HG02642 (cell line): Measurements from ENCODE around the gene PSMC3.

ENCODE experiments used
- ATAC-seq: cut with Tn5 transposase; IDR thresholded peaks from one replicate; pipeline ENCODE4 v1.9.1; 2021; ENCODE audit warnings: mild to moderate bottlenecking; ENCODE audit not compliant: unreplicated experiment, poor library complexity

Gene PSMC3

DNA sequence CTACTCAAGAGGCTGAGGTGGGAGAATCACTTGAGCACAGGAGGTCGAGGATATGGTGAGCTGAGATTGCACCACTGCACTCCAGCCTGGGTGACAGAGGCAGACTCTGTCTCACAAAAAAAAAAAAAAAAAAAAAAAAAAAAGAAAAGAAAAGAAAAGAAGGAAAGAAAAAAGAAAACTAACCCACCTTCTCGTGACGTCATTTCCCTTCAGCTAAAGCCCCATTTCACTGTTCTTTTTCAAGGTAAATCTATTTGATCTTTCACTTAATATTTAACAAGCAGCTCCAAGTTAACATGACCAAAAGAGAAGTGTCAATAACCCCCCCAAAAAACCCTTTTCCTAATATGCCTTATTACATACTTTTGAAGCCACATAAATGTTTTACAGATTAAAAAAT lies 17.6 kb upstream of the PSMC3 start:
- ATAC-seq = no peak

- no peak for ATAC-seq
Observed at GRCh38 chr11:47443028-47443700, 16.9 kb upstream of the PSMC3 start.

GRCh38 chr11:47442514-47442913 lies 16.3 kb upstream of the PSMC3 start:
- ATAC-seq = no peak

- ATAC-seq = no peak
Observed at GRCh38 chr11:47441421-47441820, 15.2 kb upstream of the PSMC3 start.

GRCh38 chr11:47440054-47440476 lies 13.8 kb upstream of the PSMC3 start:
- ATAC-seq = no peak

DNA sequence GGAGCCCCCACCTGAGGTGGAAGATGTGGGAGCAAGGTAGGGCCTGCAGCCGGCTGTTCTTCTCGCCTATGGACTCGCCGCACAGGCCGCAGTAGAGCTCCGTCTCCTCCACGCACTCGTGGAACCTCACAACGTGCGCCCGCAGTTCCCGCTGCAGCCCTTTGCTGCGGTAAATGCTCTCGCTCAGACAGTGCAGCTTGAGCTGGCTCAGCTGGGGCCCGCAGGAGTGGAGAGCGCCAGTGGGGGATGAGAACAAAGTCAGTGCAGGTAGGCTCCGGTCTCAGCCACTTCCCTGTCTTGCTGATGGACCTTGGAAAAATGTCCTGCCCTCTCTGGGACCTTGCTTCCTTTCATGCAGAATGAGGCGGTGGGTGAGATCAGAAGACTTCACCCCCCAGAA lies 12.5 kb upstream of the PSMC3 start:
- no peak for ATAC-seq

DNA sequence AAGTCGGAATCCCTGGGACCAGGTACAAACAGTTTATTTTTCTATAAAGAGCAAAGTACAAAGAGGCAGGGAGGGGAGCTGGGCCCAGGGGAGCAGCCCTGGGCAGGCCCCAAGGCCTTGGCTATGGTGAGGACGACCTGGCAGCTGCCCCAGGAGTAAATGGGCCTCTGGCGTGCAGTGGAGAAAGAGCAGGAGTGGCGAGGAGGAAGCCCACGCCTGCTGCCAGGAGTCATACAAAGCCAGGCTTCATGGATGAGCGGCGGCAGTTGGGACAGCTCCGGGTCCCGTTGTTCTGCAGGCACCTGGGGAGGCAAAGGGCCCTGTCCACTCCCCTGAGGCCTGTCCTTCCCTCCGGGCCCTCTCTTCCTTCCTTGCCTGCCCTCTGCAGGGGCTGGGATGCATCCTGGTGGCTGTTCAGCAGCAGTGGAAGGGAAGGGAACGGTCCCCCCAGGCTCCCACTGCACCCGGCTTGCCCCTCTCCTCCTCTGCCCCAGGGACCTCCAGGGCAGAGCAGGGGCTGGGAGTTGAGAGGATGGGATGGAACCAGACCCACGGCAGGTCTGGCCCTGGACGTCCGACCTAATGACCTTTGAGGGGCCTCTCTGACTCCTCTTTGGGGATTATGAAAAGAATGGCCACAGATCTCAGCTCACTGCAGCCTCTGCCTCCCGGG lies 11.6 kb upstream of the PSMC3 start:
- ATAC-seq = no peak

DNA sequence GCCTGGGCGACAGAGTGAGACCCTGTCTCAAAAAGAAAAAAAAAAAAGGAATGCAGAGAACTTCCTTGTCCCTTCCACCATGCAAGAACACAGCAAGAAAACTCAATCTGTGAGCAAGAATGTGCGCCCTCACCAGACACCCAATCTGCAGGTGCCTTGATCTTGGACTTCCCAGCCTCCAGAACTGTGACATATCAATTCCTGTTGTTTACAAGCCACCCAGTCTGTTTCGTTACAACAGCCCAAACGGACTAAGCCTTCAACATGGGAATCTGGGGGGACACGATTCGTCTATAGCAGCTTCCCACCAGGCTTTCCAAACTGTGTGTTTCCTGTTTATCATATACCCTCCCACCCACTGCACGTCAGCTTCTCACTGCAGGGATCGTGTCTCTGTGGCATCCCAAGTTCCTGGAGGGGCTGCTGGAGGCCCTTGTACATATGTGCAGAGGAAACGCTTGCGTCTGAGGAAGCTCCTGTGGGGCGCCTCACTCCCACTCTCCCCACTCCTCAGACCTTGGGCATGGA lies 11.0 kb upstream of the PSMC3 start:
- no peak for ATAC-seq

GRCh38 chr11:47436726-47437125 lies 10.5 kb upstream of the PSMC3 start:
- ATAC-seq = no peak

- no peak for ATAC-seq
Observed at GRCh38 chr11:47435687-47436086, 9.4 kb upstream of the PSMC3 start.

DNA sequence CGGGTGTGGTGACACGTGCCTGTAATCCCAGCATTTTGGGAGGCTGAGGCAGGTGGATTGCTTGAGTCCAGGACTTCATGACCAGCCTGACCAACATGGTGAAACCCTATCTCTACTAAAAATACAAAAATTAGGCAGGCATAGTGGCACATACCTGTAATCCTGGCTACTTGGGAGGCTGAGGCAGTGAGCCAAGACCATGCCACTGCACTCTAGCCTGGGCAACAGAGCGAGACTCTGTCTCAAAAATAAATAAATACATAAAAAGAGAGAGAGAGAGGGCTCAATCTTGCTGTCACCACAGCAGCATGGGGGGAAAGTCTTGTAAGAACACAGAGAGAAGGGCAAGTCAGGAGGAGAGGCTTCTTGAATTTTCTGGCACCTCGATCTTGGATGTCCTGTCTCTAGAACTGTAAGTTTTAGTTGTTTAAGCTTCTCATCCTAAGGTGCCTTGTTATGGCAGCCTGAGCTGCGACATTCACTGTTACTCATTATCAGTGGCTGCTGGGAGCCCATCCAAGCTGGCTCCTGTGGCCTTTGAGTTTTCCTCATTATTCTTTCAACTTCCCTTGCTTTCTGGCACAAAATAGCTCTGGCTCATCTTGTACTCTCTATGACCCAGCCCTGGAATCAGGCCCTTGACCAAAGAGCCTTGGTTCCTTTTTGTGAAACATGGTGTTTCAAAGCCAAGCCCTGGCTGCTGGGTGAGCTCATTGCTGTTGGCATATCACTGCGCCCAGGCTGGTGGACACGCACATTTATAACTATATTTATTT lies 8.0 kb upstream of the PSMC3 start:
- no peak for ATAC-seq

DNA sequence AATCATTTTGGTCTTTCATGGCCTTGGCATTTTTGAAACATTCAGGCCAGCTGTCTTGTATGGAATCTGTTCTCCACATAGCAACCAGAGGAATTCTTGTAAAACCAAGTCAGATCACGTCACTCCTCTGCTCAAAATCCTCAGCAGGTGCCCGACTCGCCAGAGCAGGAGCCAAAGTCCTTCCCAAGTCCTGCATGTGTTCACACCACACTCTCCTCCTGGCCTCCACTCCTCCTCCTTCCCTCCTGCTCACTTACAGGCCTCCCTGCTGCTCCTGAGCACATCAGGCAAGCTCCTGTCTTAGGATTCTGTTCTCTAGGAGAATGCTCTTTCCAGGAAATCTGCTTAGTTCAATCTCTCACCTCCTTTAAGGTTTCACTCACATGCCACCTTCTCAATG lies 6.9 kb upstream of the PSMC3 start:
- ATAC-seq = no peak

DNA sequence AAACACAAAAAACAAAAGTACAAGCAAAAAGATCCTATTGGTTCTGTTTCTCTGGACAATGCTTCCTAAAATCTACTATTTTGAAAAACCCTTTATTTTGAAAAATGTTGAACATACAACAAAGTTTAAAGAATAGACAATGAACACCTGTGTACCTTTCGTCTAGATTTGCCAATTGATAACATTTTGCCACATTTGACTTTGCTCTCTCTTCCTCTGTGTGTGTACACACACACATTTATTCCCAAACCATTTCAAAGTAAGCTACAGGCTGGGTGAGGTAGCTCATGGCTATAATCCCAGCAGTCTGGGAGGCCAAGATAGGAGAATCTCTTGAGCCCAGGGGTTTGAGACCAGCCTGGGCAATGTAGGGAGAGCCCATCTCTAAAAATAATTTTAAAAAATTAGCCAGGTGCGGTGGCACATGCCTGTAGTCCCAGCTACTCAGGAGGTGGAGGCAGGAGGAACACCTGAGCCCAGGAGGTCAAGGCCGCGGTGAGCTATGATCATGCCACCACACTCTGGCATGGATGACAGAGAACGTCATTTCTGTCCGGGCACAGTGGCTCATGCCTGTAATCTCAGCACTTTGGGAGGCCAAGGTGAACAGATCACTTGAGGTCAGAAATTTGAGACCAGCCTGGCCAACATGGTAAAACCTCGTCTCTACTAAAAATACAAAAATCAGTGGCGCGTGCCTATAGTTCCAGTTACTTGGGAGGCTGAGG lies 5.3 kb upstream of the PSMC3 start:
- no peak for ATAC-seq

DNA sequence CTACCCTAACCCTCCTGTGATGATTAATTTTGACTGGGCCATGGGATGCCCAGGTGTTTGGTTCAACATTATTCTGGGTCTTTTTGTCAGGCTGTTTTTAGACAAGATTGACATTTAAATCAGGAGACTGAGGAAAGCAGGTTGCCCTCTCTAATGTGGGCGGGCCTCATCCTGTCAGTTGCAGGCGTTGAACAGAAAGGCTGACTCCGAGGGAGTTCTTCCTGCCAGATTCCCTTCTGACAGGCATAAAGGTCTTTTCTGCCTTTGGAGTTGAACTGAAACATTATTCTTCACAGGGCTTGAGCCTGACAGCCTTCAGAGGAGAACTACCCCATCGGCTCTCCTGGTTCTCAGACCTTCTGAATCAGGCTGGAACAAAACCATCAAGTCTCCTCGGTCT lies 4.3 kb upstream of the PSMC3 start:
- no peak for ATAC-seq

GRCh38 chr11:47425611-47426010 lies 628 bp downstream of the PSMC3 start:
- ATAC-seq = no peak

GRCh38 chr11:47418454-47419259 lies 7.6 kb downstream of the PSMC3 start:
- no peak for ATAC-seq

DNA sequence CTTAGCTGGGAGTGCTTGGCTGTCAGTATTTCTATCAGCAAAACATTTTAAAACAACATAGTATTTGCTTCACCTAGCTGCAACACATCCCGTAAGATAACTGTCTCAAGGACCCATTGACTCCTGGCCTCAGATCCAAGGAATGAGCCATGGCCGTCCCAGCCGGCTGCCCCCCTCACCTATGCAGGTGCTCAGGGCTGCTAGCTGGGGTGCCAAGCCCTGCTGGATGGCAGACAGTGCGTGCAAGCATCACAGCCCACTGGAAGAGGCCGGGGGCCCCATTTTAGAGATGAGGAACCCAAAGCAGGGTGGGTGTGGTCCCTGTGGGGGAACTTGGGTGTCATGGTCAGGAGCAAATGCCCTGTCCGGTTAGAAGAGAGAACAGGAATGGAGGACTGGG lies 8.5 kb downstream of the PSMC3 start:
- no peak for ATAC-seq

DNA sequence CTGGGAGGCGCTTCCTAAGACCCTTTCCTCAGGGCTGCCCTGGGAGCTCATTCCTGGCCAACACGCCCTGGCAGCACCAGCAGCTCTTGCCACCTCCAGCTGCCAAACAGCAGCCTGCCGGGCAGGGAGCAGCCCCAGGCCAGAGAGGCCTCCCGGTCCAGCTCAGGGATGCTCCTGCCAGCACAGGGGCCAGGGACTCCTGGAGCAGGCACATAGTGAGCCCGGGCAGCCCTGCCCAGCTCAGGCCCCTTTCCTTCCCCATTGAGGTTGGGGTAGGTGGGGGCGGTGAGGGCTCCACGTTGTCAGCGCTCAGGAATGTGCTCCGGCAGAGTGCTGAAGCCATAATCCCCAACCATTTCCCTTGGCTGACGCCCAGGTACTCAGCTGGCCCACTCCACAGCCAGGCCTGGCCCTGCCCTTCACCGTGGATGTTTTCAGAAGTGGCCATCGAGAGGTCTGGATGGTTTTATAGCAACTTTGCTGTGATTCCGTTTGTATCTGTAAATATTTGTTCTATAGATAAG lies 10.2 kb downstream of the PSMC3 start:
- ATAC-seq = no peak

DNA sequence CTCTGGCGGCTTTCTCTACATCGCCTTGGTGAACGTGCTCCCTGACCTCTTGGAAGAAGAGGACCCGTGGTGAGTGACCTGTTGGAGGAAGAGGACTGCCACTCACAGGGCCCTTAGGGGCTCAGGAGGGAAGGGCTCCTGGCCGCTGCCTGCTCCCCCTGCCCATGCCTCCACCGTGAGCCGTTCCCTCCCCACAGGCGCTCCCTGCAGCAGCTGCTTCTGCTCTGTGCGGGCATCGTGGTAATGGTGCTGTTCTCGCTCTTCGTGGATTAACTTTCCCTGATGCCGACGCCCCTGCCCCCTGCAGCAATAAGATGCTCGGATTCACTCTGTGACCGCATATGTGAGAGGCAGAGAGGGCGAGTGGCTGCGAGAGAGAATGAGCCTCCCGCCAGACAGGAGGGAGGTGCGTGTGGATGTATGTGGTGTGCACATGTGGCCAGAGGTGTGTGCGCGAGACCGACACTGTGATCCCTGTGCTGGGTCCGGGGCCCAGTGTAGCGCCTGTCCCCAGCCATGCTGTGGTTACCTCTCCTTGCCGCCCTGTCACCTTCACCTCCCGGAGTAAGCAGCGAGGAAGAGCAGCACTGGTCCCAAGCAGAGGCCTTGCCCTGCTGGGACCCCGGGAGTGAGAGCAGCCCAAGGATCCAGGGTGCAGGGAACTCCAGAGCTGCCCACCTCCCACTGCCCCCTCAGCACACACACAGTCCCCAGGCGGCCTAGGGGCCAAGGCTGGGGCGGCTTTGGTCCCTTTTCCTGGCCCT lies 11.0 kb downstream of the PSMC3 start:
- no peak for ATAC-seq
